Left lobe of liver (tissue), 2 donors: ENCODE data around the gene ANGPT4. TPM values are rescaled to one million over a fixed set of nuclear protein-coding genes. Genes with fewer than 3 reads are reported as not detected.

Experiments used
- ATAC-seq: fragments of 200-7000 bp; cut with Tn5 transposase; one replicate; pipeline ENCODE4 v1.9.1; 2020; ENCODE audit warnings: mild to moderate bottlenecking, moderate library complexity
- DNase-seq: peaks from one replicate; pipeline ENCODE4 v3.0.0-alpha.2; 2020; ENCODE audit warnings: low spot score
- total RNA-seq: library from RNA; stranded (reverse); gene quantifications from one replicate; pipeline ENCODE4 v1.2.1, GENCODE V29; 2021
- donor health status: DM: no; HTN: no; CAD: no; lungs with moderate emphysema.
- donor health status: DM: no; HTN: yes; CAD: no.

Gene ANGPT4
- total RNA-seq, 1 donor from 2014 or later = 0.05 TPM

GRCh38 chr20:942611-943010 is 26.5 kb upstream of the ANGPT4 start:
- ATAC-seq = no peak
- DNase-seq = no peak

- ATAC-seq = no peak
- no peak for DNase-seq
These were observed 24.8 kb upstream of the ANGPT4 start for GRCh38 chr20:940926-941325.

- ATAC-seq (no peak), DNase-seq (peak; percentile 12)
These were observed 23.5 kb upstream of the ANGPT4 start for GRCh38 chr20:939606-940005.

- DNase-seq = no peak
- no peak for ATAC-seq
These were observed 18.2 kb upstream of the ANGPT4 start for GRCh38 chr20:934186-934840.

GRCh38 chr20:933029-933428 is 16.9 kb upstream of the ANGPT4 start:
- DNase-seq (no peak), ATAC-seq (no peak)

GRCh38 chr20:931401-931800 is 15.3 kb upstream of the ANGPT4 start:
- DNase-seq = no peak
- ATAC-seq = no peak

GRCh38 chr20:926670-927069 is 10.5 kb upstream of the ANGPT4 start:
- ATAC-seq = no peak
- DNase-seq = no peak

- ATAC-seq (no peak), DNase-seq (peak; percentile 11)
These were observed 9.4 kb upstream of the ANGPT4 start for GRCh38 chr20:925516-925915.

GRCh38 chr20:924639-925038 is 8.5 kb upstream of the ANGPT4 start:
- peak; percentile 11 for DNase-seq
- ATAC-seq = no peak

- ATAC-seq (no peak), DNase-seq (no peak)
These were observed 6.6 kb upstream of the ANGPT4 start for GRCh38 chr20:922781-923180.

GRCh38 chr20:921068-921467 is 4.9 kb upstream of the ANGPT4 start:
- DNase-seq (no peak), ATAC-seq (no peak)

- ATAC-seq (no peak), DNase-seq (no peak)
These were observed 4.2 kb upstream of the ANGPT4 start for GRCh38 chr20:920311-920710.

- ATAC-seq (no peak), DNase-seq (no peak)
These were observed 3.4 kb upstream of the ANGPT4 start for GRCh38 chr20:919491-919916.

GRCh38 chr20:917416-917815 is 1.3 kb upstream of the ANGPT4 start:
- DNase-seq = no peak
- no peak for ATAC-seq

GRCh38 chr20:916825-917224 is 691 bp upstream of the ANGPT4 start:
- DNase-seq (no peak), ATAC-seq (no peak)

- DNase-seq (no peak), ATAC-seq (no peak)
These were observed 1.2 kb downstream of the ANGPT4 start for GRCh38 chr20:914727-915498.

GRCh38 chr20:913306-913849 is 2.8 kb downstream of the ANGPT4 start:
- no peak for DNase-seq
- ATAC-seq = no peak

GRCh38 chr20:911882-912600 is 4.1 kb downstream of the ANGPT4 start:
- DNase-seq = no peak

GRCh38 chr20:910870-911770 is 5.0 kb downstream of the ANGPT4 start:
- DNase-seq (no peak), ATAC-seq (no peak)

More at GRCh38 chr20:911882-912600, 4.1 kb downstream of the ANGPT4 start:
- no peak for ATAC-seq

GRCh38 chr20:910132-910869 is 5.8 kb downstream of the ANGPT4 start:
- DNase-seq (no peak), ATAC-seq (no peak)
